Medulla oblongata (tissue), 1 donor: ENCODE results near the gene VRK2.
"Not testable (repeated sequence)": the region's sequence is repeated elsewhere in the genome, so short reads cannot be mapped to it uniquely, and the experiment has no call there.

Source experiments
- DNase-seq: peaks from one replicate; pipeline ENCODE4 v3.0.0-alpha.2; 2015; ENCODE audit errors: extremely low spot score

VRK2 gene

GRCh38 chr2:58054264-58054663, 7.7 kb downstream of the VRK2 start:
- DNase-seq: no peak

DNA sequence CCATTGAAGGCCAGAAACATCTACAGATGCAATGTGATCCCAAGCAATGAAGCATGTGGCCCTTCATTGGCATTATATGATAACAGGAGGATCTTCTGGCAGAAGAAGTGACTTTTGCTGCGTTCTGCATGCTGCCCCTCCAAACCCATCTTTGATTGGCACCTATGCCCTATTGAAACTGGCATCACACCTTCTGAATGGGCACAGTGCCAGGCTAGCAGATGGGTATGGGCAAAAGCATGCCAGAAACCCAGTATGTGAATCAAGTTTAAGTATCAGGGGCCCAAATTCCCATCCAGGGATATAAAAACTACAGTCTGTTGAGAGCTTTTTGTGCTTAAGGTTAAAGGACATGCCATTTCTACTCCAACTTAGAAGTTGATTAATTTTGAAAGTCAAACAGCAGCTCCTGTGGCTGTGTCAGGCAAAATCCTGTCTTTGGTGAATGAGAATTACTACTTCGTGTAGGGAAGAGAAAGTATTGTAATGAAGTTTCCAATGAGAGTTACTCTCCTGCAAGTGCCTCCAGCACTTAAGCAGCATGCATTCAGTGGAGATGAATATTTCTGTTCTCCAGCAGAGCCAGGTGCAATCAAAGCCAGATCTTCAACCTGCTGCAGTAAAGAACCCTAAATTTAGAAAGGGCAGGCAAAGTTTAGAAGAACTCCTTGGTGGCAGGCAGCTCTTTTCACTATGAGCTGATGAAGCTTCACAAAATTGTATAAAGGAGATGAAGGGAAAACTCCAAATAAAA, 8.6 kb downstream of the VRK2 start:
- no peak for DNase-seq

- DNase-seq: no peak
Measured at GRCh38 chr2:58056192-58056916, 9.7 kb downstream of the VRK2 start.

DNA sequence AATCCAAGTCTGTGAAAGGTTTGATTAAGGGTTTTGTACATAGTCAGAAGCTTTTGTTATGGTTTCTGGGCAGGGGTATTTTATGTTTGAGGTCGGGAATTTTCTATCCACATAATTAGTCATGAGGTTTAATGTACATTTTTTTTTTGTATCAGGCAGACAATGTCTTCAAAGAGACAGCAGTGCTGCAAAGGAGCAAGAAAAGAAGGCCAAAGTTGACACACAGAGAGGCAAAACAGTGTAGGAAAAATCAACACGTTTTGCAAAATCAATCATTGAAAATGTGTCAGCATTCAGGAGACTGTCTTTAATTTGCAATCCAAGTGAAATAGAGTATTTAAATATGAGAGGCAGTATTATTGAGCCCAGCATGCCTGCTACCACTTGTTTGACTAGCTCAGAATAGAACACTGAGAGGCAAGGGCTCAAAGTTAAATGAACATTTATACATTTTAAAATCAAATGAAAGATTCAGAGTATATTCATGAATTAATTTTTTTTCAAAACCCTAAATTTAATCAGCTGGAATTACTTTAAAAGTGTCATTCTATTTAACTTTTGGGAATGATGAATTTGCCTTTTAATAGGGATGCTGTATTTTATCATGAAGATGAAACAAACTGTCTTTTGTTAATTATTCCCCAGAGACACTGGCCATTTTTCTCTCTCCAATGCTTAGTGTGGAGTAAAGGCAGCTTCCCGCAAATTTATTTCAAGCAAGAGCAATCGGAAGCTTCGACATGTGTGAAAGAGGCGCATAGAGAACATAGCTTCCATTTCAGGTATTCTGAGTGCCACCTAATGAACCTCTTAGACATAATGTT, 11.3 kb downstream of the VRK2 start:
- DNase-seq: peak; percentile 48

DNA sequence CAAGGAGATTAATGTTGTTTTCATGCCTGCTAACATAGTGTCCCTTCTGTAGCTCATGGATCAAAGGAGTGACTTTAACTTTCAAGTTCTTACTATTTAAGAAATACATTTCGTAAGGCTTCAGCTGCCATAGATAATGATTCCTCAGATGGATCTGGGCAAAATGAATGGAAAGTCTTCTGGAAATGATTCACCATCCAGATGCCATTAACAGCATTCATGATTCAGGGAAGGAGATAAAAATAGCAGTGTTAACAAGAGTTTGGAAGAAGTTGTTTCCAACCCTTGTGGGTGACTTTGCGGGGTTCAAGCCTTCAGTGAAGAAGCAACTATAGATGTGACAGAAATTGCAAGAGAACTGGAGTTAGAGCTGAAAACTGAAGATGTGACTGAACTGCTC, 17.0 kb downstream of the VRK2 start:
- DNase-seq: no peak

DNA sequence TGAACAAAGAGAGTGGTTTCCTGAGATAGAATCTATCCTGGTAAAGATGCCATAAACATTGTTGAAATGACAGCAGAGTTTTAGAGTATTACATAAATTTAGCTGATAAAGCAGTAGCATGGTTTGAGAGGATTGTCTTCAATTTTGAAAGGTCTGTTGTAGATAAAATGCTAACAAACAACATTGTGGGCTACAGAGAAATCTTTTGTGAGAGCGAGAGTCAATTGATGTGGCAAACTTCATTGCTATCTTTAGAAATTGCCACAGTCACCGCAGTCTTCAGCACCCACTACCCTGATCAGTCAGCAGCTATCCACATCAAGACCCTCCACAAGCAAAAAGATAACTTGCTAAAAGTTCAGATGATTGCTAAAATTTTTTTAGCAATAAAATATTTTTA, 17.5 kb downstream of the VRK2 start:
- DNase-seq: no peak

GRCh38 chr2:58065248-58065647, 18.6 kb downstream of the VRK2 start:
- no peak for DNase-seq

- no peak for DNase-seq
Measured at GRCh38 chr2:58067001-58067400, 20.4 kb downstream of the VRK2 start.

- no peak for DNase-seq
Measured at GRCh38 chr2:58070765-58071164, 24.2 kb downstream of the VRK2 start.

DNA sequence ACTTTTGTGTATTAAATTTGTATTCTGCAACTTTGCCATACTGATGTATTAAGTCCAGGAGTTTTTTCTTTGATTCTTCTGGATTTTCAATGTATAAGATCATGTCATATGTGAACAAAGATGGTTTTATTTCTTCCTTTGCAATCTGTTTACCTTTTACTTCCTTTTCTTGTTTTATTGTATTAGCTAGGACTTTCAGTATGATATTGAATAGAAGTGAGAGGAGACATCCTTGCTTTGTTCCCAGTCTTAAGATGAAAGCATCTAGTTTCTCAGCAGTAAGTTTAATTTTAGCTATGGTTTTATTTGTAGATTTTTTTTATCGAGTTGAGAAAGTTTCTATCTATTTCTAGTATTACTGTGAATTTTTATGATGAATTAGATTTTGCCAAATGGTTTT, 25.5 kb downstream of the VRK2 start:
- no peak for DNase-seq

DNA sequence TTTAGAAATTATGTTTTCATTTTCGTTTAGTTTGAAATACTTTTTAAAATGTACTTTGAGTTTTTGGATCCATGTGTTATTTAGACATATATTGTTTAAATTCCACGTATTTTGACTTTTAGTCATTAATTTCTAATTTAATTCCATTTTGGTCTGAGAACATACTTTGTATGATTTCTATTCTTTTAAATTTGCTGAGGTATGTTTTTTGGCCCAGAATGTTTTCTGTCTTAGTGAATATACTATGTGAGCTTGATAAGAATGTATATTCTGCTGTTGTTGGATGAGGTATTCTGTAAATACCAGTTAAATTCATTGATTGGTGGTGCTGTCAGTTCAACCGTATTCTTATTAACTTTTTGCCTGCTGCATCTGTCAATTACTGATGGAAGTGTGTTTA, 26.4 kb downstream of the VRK2 start:
- DNase-seq: no peak

- no peak for DNase-seq
Measured at GRCh38 chr2:58073751-58074150, 27.1 kb downstream of the VRK2 start.

- no peak for DNase-seq
Measured at GRCh38 chr2:58081000-58081399, 34.4 kb downstream of the VRK2 start.

- no peak for DNase-seq
Measured at GRCh38 chr2:58089081-58089480, 42.5 kb downstream of the VRK2 start.

GRCh38 chr2:58092772-58093171, 46.2 kb downstream of the VRK2 start:
- DNase-seq: not testable (repeated sequence)

DNA sequence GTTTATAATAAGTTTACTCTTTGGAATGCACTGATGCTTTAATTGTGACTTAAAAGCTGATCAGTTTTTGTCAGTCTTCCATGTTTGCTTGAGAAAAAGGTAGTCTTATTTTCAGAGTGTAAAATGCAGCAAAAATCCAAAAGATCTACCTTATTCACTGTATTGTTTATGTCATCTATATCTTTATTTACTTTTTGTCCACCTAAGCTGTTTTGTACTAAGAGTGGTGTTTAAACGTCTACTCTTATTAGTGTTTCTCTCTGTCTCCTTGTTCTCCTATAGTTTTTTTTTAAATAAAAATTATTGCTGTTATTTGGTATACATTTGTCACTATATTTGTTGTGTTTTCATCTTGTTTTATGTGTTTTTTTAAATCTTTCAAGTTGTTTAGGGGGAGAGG, 50.4 kb downstream of the VRK2 start:
- no peak for DNase-seq

GRCh38 chr2:58098254-58099095, 51.9 kb downstream of the VRK2 start:
- DNase-seq: no peak

DNA sequence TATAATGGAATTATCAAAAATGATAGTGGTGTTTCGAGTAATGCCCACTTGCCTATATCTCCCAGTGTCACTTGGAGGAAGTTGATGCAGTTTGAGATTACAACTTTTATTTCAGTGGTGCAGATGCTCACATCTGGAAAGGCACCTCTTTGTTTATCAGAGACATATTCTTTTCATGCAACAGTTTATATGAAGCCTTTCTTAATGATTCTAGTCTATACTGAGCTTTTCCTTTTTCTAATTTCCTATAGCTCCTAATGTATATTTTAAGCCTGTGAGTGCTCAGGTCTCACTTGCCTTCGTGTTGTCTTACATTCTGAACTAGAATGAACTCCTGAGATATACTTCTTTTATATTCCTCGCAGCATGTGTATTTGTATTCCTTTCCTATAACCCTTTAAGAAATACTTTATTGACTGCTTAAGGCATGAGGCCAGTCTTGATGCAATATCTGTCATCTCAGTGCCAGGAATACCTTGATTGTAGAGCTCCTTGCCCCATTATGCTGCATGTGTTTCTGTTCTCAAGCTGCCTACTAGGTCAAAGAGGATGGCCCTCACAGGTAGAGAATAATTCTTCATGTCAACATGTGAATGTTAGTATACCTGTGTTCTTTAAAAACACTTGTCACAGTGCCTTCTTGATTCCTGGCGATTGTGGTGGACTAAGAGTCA, 52.6 kb downstream of the VRK2 start:
- DNase-seq: no peak

DNA sequence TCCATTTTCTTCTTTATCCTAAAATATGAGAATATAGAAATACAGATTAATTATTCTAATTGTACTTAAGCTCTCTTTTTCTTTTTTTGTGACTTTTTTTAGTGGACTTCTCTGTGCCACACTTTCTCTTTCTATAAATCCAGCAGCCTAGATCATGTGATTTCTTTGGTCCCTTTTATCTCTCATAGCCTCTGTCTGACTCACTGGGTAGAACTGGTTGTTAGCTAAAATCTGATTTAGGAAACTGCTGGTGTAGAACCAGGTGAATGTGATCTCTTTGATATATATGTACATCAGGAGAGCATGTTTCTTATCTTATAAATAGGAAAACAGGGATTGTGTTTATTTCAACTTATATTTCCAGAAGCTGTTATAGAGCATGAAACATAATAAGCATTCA, 54.9 kb downstream of the VRK2 start:
- no peak for DNase-seq

GRCh38 chr2:58106896-58107295, 60.3 kb downstream of the VRK2 start:
- DNase-seq: no peak
